Liver (tissue), 9 donors: Measurements from ENCODE around the gene IRF2BP2. TPM values are rescaled to one million over a fixed set of nuclear protein-coding genes. Genes with fewer than 3 reads are reported as not detected.

Experiments
- DNase-seq: peaks from one replicate; pipeline ENCODE4 v3.0.0-alpha.2; 2017; ENCODE audit warnings: low spot score
- H3K27ac ChIP-seq, 2 donors: one replicate each; pipeline ENCODE4 v1.7.0; 2013; ENCODE audit warnings: inconsistent platforms in 2 of 2, low read length in 2 of 2, control low read depth in 1 of 2, low read depth in 1 of 2, mild to moderate bottlenecking in 1 of 2
- H3K27me3 ChIP-seq, 4 donors: one replicate each; pipeline versions ENCODE4 v1.6.1 to v1.7.0; 2013; ENCODE audit warnings: low read length in 3 of 4, inconsistent platforms in 1 of 4, mild to moderate bottlenecking in 1 of 4, moderate library complexity in 1 of 4; ENCODE audit not compliant: control insufficient read depth in 4 of 4, insufficient read depth in 4 of 4
- H3K36me3 ChIP-seq, 4 donors: one replicate each; pipeline versions ENCODE4 v1.6.1 to v1.7.0; 2013; ENCODE audit warnings: low read length in 3 of 4, mild to moderate bottlenecking in 3 of 4, low read depth in 1 of 4, moderate library complexity in 1 of 4; ENCODE audit not compliant: control insufficient read depth in 4 of 4, insufficient read depth in 3 of 4
- H3K4me1 ChIP-seq, 4 donors: one replicate each; pipeline versions ENCODE4 v1.6.1 to v1.7.0; 2013; ENCODE audit warnings: low read length in 3 of 4, mild to moderate bottlenecking in 3 of 4, moderate library complexity in 1 of 4; ENCODE audit not compliant: control insufficient read depth in 4 of 4, insufficient read depth in 4 of 4
- H3K4me3 ChIP-seq, 3 donors: one replicate each; pipeline versions ENCODE4 v1.6.1 to v1.7.0; 2013; ENCODE audit warnings: low read length in 3 of 3, control low read depth in 1 of 3, low read depth in 1 of 3, mild to moderate bottlenecking in 1 of 3
- H3K9ac ChIP-seq, 2 donors: one replicate each; pipeline ENCODE4 v1.7.0; 2013; ENCODE audit warnings: low read length in 2 of 2, mild to moderate bottlenecking in 2 of 2, moderate library complexity in 2 of 2, control low read depth in 1 of 2, low read depth in 1 of 2
- H3K9me3 ChIP-seq, 4 donors: one replicate each; pipeline versions ENCODE4 v1.6.1 to v1.7.0; 2013; ENCODE audit warnings: low read length in 3 of 4; ENCODE audit not compliant: control insufficient read depth in 4 of 4
- ATF3 ChIP-seq: IDR thresholded peaks from 2 replicates; pipeline ENCODE4 v1.6.1; 2016; ENCODE audit warnings: antibody characterized with exemption
- CTCF ChIP-seq: fragments of 150-350 bp; IDR thresholded peaks from 2 replicates; pipeline ENCODE4 v1.5.1; 2017; ENCODE audit warnings: improper control_type of control experiment, low read depth, low read length; ENCODE audit not compliant: missing input control
- EGR1 ChIP-seq, 2 donors: IDR thresholded peaks; 2 replicates each; pipeline ENCODE4 v1.6.1; 2016 to 2018; ENCODE audit warnings: antibody characterized with exemption in 2 of 2, low read depth in 2 of 2
- FOXA1 ChIP-seq: IDR thresholded peaks from 2 replicates; pipeline ENCODE4 v1.6.1; 2016; ENCODE audit warnings: antibody characterized with exemption
- FOXA2 ChIP-seq: IDR thresholded peaks from 2 replicates; pipeline ENCODE4 v1.6.1; 2016; ENCODE audit warnings: antibody characterized with exemption
- GABPA ChIP-seq, 2 donors: IDR thresholded peaks in 1 of 2; conservative IDR thresholded peaks in 1 of 2; 2 replicates each; pipeline ENCODE4 v1.6.1; 2016; ENCODE audit warnings: antibody characterized with exemption in 2 of 2, mild to moderate bottlenecking in 1 of 2, moderate library complexity in 1 of 2
- HNF4A ChIP-seq, 2 donors: conservative IDR thresholded peaks; 2 replicates each; pipeline ENCODE4 v1.6.1; 2016; ENCODE audit warnings: antibody characterized with exemption in 2 of 2, mild to moderate bottlenecking in 2 of 2
- HNF4G ChIP-seq: IDR thresholded peaks from 2 replicates; pipeline ENCODE4 v1.6.1; 2016; ENCODE audit warnings: antibody characterized with exemption
- JUND ChIP-seq, 2 donors: IDR thresholded peaks; 2 replicates each; pipeline ENCODE4 v1.6.1; 2016; ENCODE audit warnings: antibody characterized with exemption in 2 of 2
- RAD21 ChIP-seq, 2 donors: IDR thresholded peaks; 2 replicates each; pipeline ENCODE4 v1.6.1; 2016; ENCODE audit warnings: antibody characterized with exemption in 2 of 2, mild to moderate bottlenecking in 2 of 2
- REST ChIP-seq: IDR thresholded peaks from 2 replicates; pipeline ENCODE4 v1.6.1; 2016; ENCODE audit warnings: antibody characterized with exemption, mild to moderate bottlenecking
- RXRA ChIP-seq, 2 donors: IDR thresholded peaks; 2 replicates each; pipeline ENCODE4 v1.6.1; 2017 to 2018; ENCODE audit warnings: antibody characterized with exemption in 2 of 2, mild to moderate bottlenecking in 1 of 2
- SP1 ChIP-seq: IDR thresholded peaks from 2 replicates; pipeline ENCODE4 v1.6.1; 2018; ENCODE audit warnings: antibody characterized with exemption, mild to moderate bottlenecking
- YY1 ChIP-seq: IDR thresholded peaks from 2 replicates; pipeline ENCODE4 v1.6.1; 2016; ENCODE audit warnings: antibody characterized with exemption, mild to moderate bottlenecking
- ZBTB33 ChIP-seq: IDR thresholded peaks from 2 replicates; pipeline ENCODE4 v1.6.1; 2016; ENCODE audit warnings: antibody characterized with exemption
- WGBS: extraction: QIAGEN DNeasy Blood & Tissue Kit; methylation state at CpG from one replicate; pipeline ENCODE4 v1.1.7; 2013; 5-methylcytosine and 5-hydroxymethylcytosine counted together
- polyA plus RNA-seq, 2 donors: library from polyadenylated mRNA; stranded (reverse) in 1 of 2; unstranded in 1 of 2; fragments of 200-250 nt in 1 of 2; fragments of >200 nt in 1 of 2; fragmentation: Nextera tagmentation in 1 of 2; extraction: Ambion mirVana in 1 of 2; gene quantifications; one replicate each; pipeline versions ENCODE4 v1.2.1 to v1.2.3, GENCODE V29; 2013 to 2015
- total RNA-seq, 2 donors: library from RNA; depleted of rRNA; stranded (reverse); fragments of >200 nt; gene quantifications; one replicate each; pipeline ENCODE4 v1.2.3, GENCODE V29; 2014
- donor health status: healthy.
- donor health status: healthy.
- donor health status: healthy.
- donor health status: healthy.
- donor health status: healthy.

IRF2BP2 gene
- total and polyA plus RNA-seq, 4 donors = 22.2 to 48.2 (median 35.4) TPM

- Histone ChIP-seq H3K27ac (no peak overlapping the region), H3K36me3 (no peaks in the 10 kb centered on the region), H3K9me3 (no peaks in the 10 kb centered on the region), H3K4me3 (no peak overlapping the region), H3K9ac (no peak overlapping the region), H3K27me3 (no peaks in the 10 kb centered on the region), H3K4me1 (peaks cover 0 to 3% (median 0%) of the 10 kb centered on the region in 4 donors)
- no peak for TF ChIP-seq FOXA1
- TF ChIP-seq FOXA2 = no peak
- no peak for TF ChIP-seq REST
- TF ChIP-seq HNF4A (conservative IDR thresholded peaks at IDR 0.05) = no peak
- WGBS = 73% methylated on average over 2 of the region's 2 CpGs
- DNase-seq = no peak
Measured at GRCh38 chr1:234571702-234572101, 38.3 kb downstream of the IRF2BP2 start.

- Histone ChIP-seq H3K4me3 (no peak overlapping the region), H3K4me1 (peaks cover 0 to 3% (median 0%) of the 10 kb centered on the region in 4 donors), H3K36me3 (no peaks in the 10 kb centered on the region), H3K27ac (no peak overlapping the region), H3K27me3 (no peaks in the 10 kb centered on the region), H3K9ac (no peak overlapping the region), H3K9me3 (no peaks in the 10 kb centered on the region)
- 91% methylated on average over 6 of the region's 6 CpGs for WGBS
- DNase-seq = no peak
- TF ChIP-seq GABPA (IDR thresholded peaks at IDR 0.05 in 1 of 2, conservative IDR thresholded peaks at IDR 0.05 in 1 of 2) (no peak), ATF3 (no peak), CTCF (no peak), FOXA2 (no peak), REST (no peak), RAD21 (IDR thresholded peaks at IDR 0.05) (no peak), HNF4A (conservative IDR thresholded peaks at IDR 0.05) (no peak), EGR1 (IDR thresholded peaks at IDR 0.05; ENCODE audit: low read depth in 2 of 2) (no peak), JUND (IDR thresholded peaks at IDR 0.05) (no peak), RXRA (IDR thresholded peaks at IDR 0.05) (no peak), ZBTB33 (no peak), YY1 (no peak), HNF4G (no peak), SP1 (no peak)
Measured at GRCh38 chr1:234570329-234571120, 39.5 kb downstream of the IRF2BP2 start.
